ENCODE results near the gene VASP. TPM values are rescaled to one million over a fixed set of nuclear protein-coding genes. Genes with fewer than 3 reads are reported as not detected.

Gene VASP
- total and polyA plus RNA-seq, 2 of the 13 experiments (the other 11 are each of a cell fraction or from before 2014, with no cell fraction given) = 41.8 to 67.1 TPM

- TF ChIP-seq ZBTB2 (CRISPR knock-in tag; IDR thresholded peaks at IDR 0.05; ENCODE audit: low read depth) (peak; percentile 81; the same call in 1 of the 2 replicates), EHMT2 (IDR thresholded peaks at IDR 0.05; ENCODE audit: borderline replicate concordance, low read depth, low read length) (no peak), SMC3 (IDR thresholded peaks at IDR 0.05; ENCODE audit: low read length) (no peak), HNRNPH1 (optimal IDR thresholded peaks at IDR 0.05; ENCODE audit: low read depth, low read length) (peak; percentile 83), MEIS2 (CRISPR knock-in tag; IDR thresholded peaks at IDR 0.05) (peak; percentile 62; the same call in 1 of the 2 replicates), ADNP (CRISPR knock-in tag; IDR thresholded peaks at IDR 0.05) (no peak), MLX (CRISPR knock-in tag; IDR thresholded peaks at IDR 0.05) (no peak), ZNF619 (CRISPR knock-in tag; IDR thresholded peaks at IDR 0.05) (no peak), ZHX2 (IDR thresholded peaks at IDR 0.05; ENCODE audit: low read depth) (peak; percentile 91), ZHX2 (CRISPR knock-in tag; IDR thresholded peaks at IDR 0.05; ENCODE audit: borderline replicate concordance) (no peak), GATAD2A (CRISPR knock-in tag; IDR thresholded peaks at IDR 0.05) (no peak), ZNF660 (CRISPR knock-in tag; IDR thresholded peaks at IDR 0.05; ENCODE audit: borderline replicate concordance, low read depth) (no peak), PCBP2 (optimal IDR thresholded peaks at IDR 0.05; ENCODE audit: low read depth, low read length, poor library complexity, severe bottlenecking) (no peak), SMARCE1 (IDR thresholded peaks at IDR 0.05; ENCODE audit: borderline replicate concordance) (no peak), NONO (IDR thresholded peaks at IDR 0.05) (no peak), NONO (CRISPR knock-in tag; conservative IDR thresholded peaks at IDR 0.05) (peak; percentile 86), DNMT3B (CRISPR knock-in tag; conservative IDR thresholded peaks at IDR 0.05) (no peak), JUN (CRISPR knock-in tag; IDR thresholded peaks at IDR 0.05) (no peak), SIN3A (IDR thresholded peaks at IDR 0.05; ENCODE audit: borderline replicate concordance, low read depth, low read length) (peak; percentile 75; the same call in 1 of the 2 replicates), REXO4 (CRISPR knock-in tag; IDR thresholded peaks at IDR 0.05; ENCODE audit: borderline replicate concordance) (no peak), TRIM22 (IDR thresholded peaks at IDR 0.05) (no peak), SOX5 (CRISPR knock-in tag; IDR thresholded peaks at IDR 0.05; ENCODE audit: borderline replicate concordance) (0 out of 2 replicates have a peak, but pooled peaks have one; percentile 5)
Measured at GRCh38 chr19:45469132-45469944, 37.9 kb upstream of the VASP start (continued).
